GM23338 (cell line): ENCODE measurements around the gene KRT1. TPM values are rescaled to one million over a fixed set of nuclear protein-coding genes. Genes with fewer than 3 reads are reported as not detected.

Experiments
- ATAC-seq: fragments of 200-7000 bp; cut with Tn5 transposase; 3 replicates; pipeline ENCODE4 v1.9.1; 2020
- DNase-seq: peaks from one replicate; pipeline ENCODE4 v3.0.0-alpha.2; 2015; ENCODE audit warnings: low spot score
- H2AFZ ChIP-seq: fragments of 200-600 bp; sonication (generic); 2 replicates; pipeline ENCODE4 v1.8.0; 2016; ENCODE audit warnings: antibody characterized with exemption, mild to moderate bottlenecking, moderate library complexity
- H3F3A ChIP-seq: fragments of 200-600 bp; sonication (generic); replicated peaks from 2 replicates; pipeline ENCODE4 v1.8.0; 2017; ENCODE audit warnings: antibody characterized with exemption, mixed run types, low read depth
- H3K27ac ChIP-seq: fragments of 200-600 bp; sonication (generic); 2 replicates; pipeline ENCODE4 v1.6.1; 2016; ENCODE audit warnings: low read depth
- H3K27me3 ChIP-seq: fragments of 200-600 bp; sonication (generic); 2 replicates; pipeline ENCODE4 v1.8.0; 2016; ENCODE audit warnings: mild to moderate bottlenecking, mixed run types, moderate library complexity; ENCODE audit not compliant: insufficient read depth
- H3K36me3 ChIP-seq: fragments of 200-600 bp; sonication (generic); 2 replicates; pipeline ENCODE4 v1.8.0; 2016; ENCODE audit warnings: mild to moderate bottlenecking; ENCODE audit not compliant: insufficient read depth
- H3K4me1 ChIP-seq: fragments of 200-600 bp; sonication (generic); 2 replicates; pipeline ENCODE4 v1.8.0; 2016; ENCODE audit warnings: mild to moderate bottlenecking, moderate library complexity; ENCODE audit not compliant: insufficient read depth
- H3K4me2 ChIP-seq: fragments of 200-600 bp; sonication (generic); 2 replicates; pipeline ENCODE4 v1.7.1; 2017; ENCODE audit warnings: mixed run types
- H3K4me3 ChIP-seq: fragments of 200-600 bp; sonication (generic); 2 replicates; pipeline ENCODE4 v1.6.1; 2016; ENCODE audit warnings: mixed run types
- H3K79me2 ChIP-seq: fragments of 200-600 bp; sonication (generic); replicated peaks from 2 replicates; pipeline ENCODE4 v1.8.0; 2017; ENCODE audit warnings: mild to moderate bottlenecking; ENCODE audit not compliant: insufficient read depth
- H3K9me2 ChIP-seq: fragments of 200-600 bp; sonication (generic); 2 replicates; pipeline ENCODE4 v1.8.0; 2017; ENCODE audit not compliant: insufficient read depth
- H4K20me1 ChIP-seq: fragments of 200-600 bp; sonication (generic); replicated peaks from 2 replicates; pipeline ENCODE4 v1.8.0; 2017; ENCODE audit warnings: mild to moderate bottlenecking; ENCODE audit not compliant: insufficient read depth
- H3K27ac Mint-ChIP-seq: 2 replicates; pipeline ENCODE4 v1.8.0; 2020; ENCODE audit warnings: inconsistent platforms, mild to moderate bottlenecking, moderate library complexity, mixed read lengths
- H3K27me3 Mint-ChIP-seq: 3 replicates; pipeline ENCODE4 v1.8.0; 2022; ENCODE audit warnings: low read depth, mild to moderate bottlenecking, moderate library complexity, mixed read lengths, inconsistent platforms; ENCODE audit not compliant: insufficient read depth, poor library complexity
- H3K36me3 Mint-ChIP-seq: 3 replicates; pipeline ENCODE4 v1.8.0; 2021; ENCODE audit warnings: low read depth, mild to moderate bottlenecking, inconsistent platforms, moderate library complexity, mixed read lengths
- H3K4me1 Mint-ChIP-seq: 3 replicates; pipeline ENCODE4 v1.8.0; 2020; ENCODE audit warnings: mild to moderate bottlenecking, inconsistent platforms, mixed read lengths
- H3K4me3 Mint-ChIP-seq: 3 replicates; pipeline ENCODE4 v1.8.0; 2021; ENCODE audit warnings: moderate library complexity, mild to moderate bottlenecking, inconsistent platforms, mixed read lengths
- H3K9me3 Mint-ChIP-seq: 3 replicates; pipeline ENCODE4 v1.8.0; 2020; ENCODE audit warnings: moderate library complexity, mild to moderate bottlenecking, inconsistent platforms, mixed read lengths
- CREB1 ChIP-seq: fragments of 250-450 bp; sonication (Bioruptor Pico); IDR thresholded peaks from 2 replicates; pipeline ENCODE4 v1.5.0; 2020; ENCODE audit warnings: low read depth, mild to moderate bottlenecking, moderate library complexity
- CTCF ChIP-seq, 2 experiments: fragments of 200-600 bp in 1 of 2; sonication (generic) in 1 of 2; conservative IDR thresholded peaks; 2 replicates each; pipeline versions ENCODE4 v1.5.1 to v1.6.1; 2016 to 2017; ENCODE audit warnings: antibody characterized with exemption in 2 of 2, low read depth in 2 of 2, mild to moderate bottlenecking in 2 of 2, moderate library complexity in 1 of 2
- ETS1 ChIP-seq: IDR thresholded peaks from 2 replicates; pipeline ENCODE4 v1.6.1; 2016; ENCODE audit warnings: antibody characterized with exemption
- EZH2 ChIP-seq: fragments of 200-600 bp; sonication (generic); IDR thresholded peaks from one replicate; pipeline ENCODE4 v1.8.0; 2017; ENCODE audit warnings: antibody characterized with exemption, mild to moderate bottlenecking, low read depth; ENCODE audit not compliant: unreplicated experiment
- EZH2phosphoT487 ChIP-seq: fragments of 200-600 bp; sonication (generic); IDR thresholded peaks from one replicate; pipeline ENCODE4 v1.8.1; 2018; ENCODE audit warnings: antibody characterized with exemption; ENCODE audit not compliant: unreplicated experiment
- JUNB ChIP-seq: IDR thresholded peaks from one replicate; pipeline ENCODE4 v1.6.1; 2016; ENCODE audit warnings: antibody characterized with exemption; ENCODE audit not compliant: unreplicated experiment
- POLR2AphosphoS5 ChIP-seq: IDR thresholded peaks from 2 replicates; pipeline ENCODE4 v1.6.1; 2016; ENCODE audit warnings: antibody characterized with exemption, low read depth
- REST ChIP-seq: IDR thresholded peaks from one replicate; pipeline ENCODE4 v1.6.1; 2018; ENCODE audit warnings: antibody characterized with exemption; ENCODE audit not compliant: unreplicated experiment
- STAT1 ChIP-seq: IDR thresholded peaks from one replicate; pipeline ENCODE4 v1.6.1; 2016; ENCODE audit warnings: antibody characterized with exemption; ENCODE audit not compliant: unreplicated experiment
- ZNF114 ChIP-seq: fragments of 250-450 bp; sonication (Bioruptor Pico); IDR thresholded peaks from 2 replicates; pipeline ENCODE4 v1.5.0; 2020; ENCODE audit warnings: mild to moderate bottlenecking, moderate library complexity
- ZNF331 ChIP-seq: fragments of 250-450 bp; sonication (Bioruptor Pico); IDR thresholded peaks from 2 replicates; pipeline ENCODE4 v1.5.0; 2020; ENCODE audit warnings: low read depth, mild to moderate bottlenecking, moderate library complexity
- ZNF462 ChIP-seq: fragments of 250-450 bp; sonication (Bioruptor Pico); IDR thresholded peaks from 2 replicates; pipeline ENCODE4 v1.5.0; 2020; ENCODE audit warnings: mild to moderate bottlenecking, moderate library complexity
- polyA plus RNA-seq: library from polyadenylated mRNA; unstranded; fragments of >200 nt; fragmentation: Nextera tagmentation; extraction: Ambion mirVana; gene quantifications from 2 replicates; pipeline ENCODE4 v1.2.1, GENCODE V29; 2016
- total RNA-seq: library from RNA; depleted of rRNA; stranded (reverse); fragments of >200 nt; shearing (Covaris generic); gene quantifications from 2 replicates; pipeline ENCODE4 v1.2.3, GENCODE V29; 2014

Gene KRT1
- total and polyA plus RNA-seq, 2 experiments from 2014 or later = not detected

GRCh38 chr12:52636189-52636588 is 44.0 kb downstream of the KRT1 start (continued):
- TF ChIP-seq ZNF462 (no peak), POLR2AphosphoS5 (no peak)

GRCh38 chr12:52634266-52635056 is 45.7 kb downstream of the KRT1 start:
- Mint-ChIP-seq H3K4me1 (no peaks in the 10 kb centered on the region), H3K9me3 (no peaks in the 10 kb centered on the region), H3K4me3 (no peak overlapping the region), H3K27me3 (peaks cover 2% of the 10 kb centered on the region), H3K27ac (no peak overlapping the region), H3K36me3 (no peaks in the 10 kb centered on the region)
- Histone ChIP-seq H3K79me2 (no peaks in the 10 kb centered on the region), H3K27ac (no peak overlapping the region), H4K20me1 (no peaks in the 10 kb centered on the region), H3K9me2 (no peaks in the 10 kb centered on the region), H3F3A (no peaks in the 10 kb centered on the region), H2AFZ (no peak overlapping the region), H3K27me3 (no peaks in the 10 kb centered on the region), H3K36me3 (no peaks in the 10 kb centered on the region), H3K4me1 (no peaks in the 10 kb centered on the region), H3K4me3 (no peak overlapping the region), H3K4me2 (no peak overlapping the region)
- DNase-seq (no peak), ATAC-seq (no peak)
- TF ChIP-seq EZH2 (no peak), ZNF114 (CRISPR knock-in tag) (no peak), JUNB (no peak), ETS1 (no peak), EZH2phosphoT487 (no peak), REST (no peak), CTCF (conservative IDR thresholded peaks at IDR 0.05; ENCODE audit: low read depth in 2 of 2) (no peak), STAT1 (no peak), CREB1 (CRISPR knock-in tag) (no peak), ZNF331 (CRISPR knock-in tag) (no peak), POLR2AphosphoS5 (no peak)
